ENCODE results near the gene CD226.
"Not testable (repeated sequence)": the region's sequence is repeated elsewhere in the genome, so short reads cannot be mapped to it uniquely, and the experiment has no call there.

The CD226 gene

GRCh38 chr18:69838003-69838402, 109.7 kb downstream of the CD226 start:
- H3K27ac ChIP-seq = no peak overlapping the region
- no peak for DNase-seq (ENCODE audit: low read depth, low spot score)

- not testable (repeated sequence) for DNase-seq (ENCODE audit: low read depth, low spot score); H3K27ac ChIP-seq
Measured at GRCh38 chr18:69834980-69835379, 112.7 kb downstream of the CD226 start.

GRCh38 chr18:69830189-69830588, 117.5 kb downstream of the CD226 start:
- no peak for DNase-seq (ENCODE audit: low read depth, low spot score)

GRCh38 chr18:69820538-69820937, 127.1 kb downstream of the CD226 start:
- no peak overlapping the region for H3K27ac ChIP-seq
- no peak for DNase-seq (ENCODE audit: low read depth, low spot score)

More at GRCh38 chr18:69830189-69830588, 117.5 kb downstream of the CD226 start:
- no peak overlapping the region for H3K27ac ChIP-seq

- no peak overlapping the region for H3K27ac ChIP-seq
- DNase-seq (ENCODE audit: low read depth, low spot score) = no peak
Measured at GRCh38 chr18:69819460-69819859, 128.2 kb downstream of the CD226 start.

- peak; percentile 31 for DNase-seq (ENCODE audit: low read depth, low spot score)
- no peak overlapping the region for H3K27ac ChIP-seq
Measured at GRCh38 chr18:69817335-69817940, 130.2 kb downstream of the CD226 start.

- H3K27ac ChIP-seq = no peak overlapping the region
- DNase-seq (ENCODE audit: low read depth, low spot score) = no peak
Measured at GRCh38 chr18:69814861-69815385, 132.8 kb downstream of the CD226 start.

- H3K27ac ChIP-seq = no peak overlapping the region
- no peak for DNase-seq (ENCODE audit: low read depth, low spot score)
Measured at GRCh38 chr18:69813559-69813958, 134.1 kb downstream of the CD226 start.

GRCh38 chr18:69808399-69808798, 139.3 kb downstream of the CD226 start:
- H3K27ac ChIP-seq = no peak overlapping the region
- no peak for DNase-seq (ENCODE audit: low read depth, low spot score)

GRCh38 chr18:69804776-69805501, 142.7 kb downstream of the CD226 start:
- H3K27ac ChIP-seq = no peak overlapping the region
- DNase-seq (ENCODE audit: low read depth, low spot score) = no peak

Measured in epithelial cell of prostate (primary cell).